ENCODE data around the gene AGGF1.
"Not testable (repeated sequence)": the region's sequence is repeated elsewhere in the genome, so short reads cannot be mapped to it uniquely, and the experiment has no call there.

The AGGF1 gene

GRCh38 chr5:77087484-77088261 lies 57.5 kb downstream of the AGGF1 start:
- DNase-seq = no peak

GRCh38 chr5:77095189-77095588 lies 65.0 kb downstream of the AGGF1 start:
- DNase-seq = no peak

- DNase-seq = no peak
Measured at GRCh38 chr5:77101298-77101697, 71.1 kb downstream of the AGGF1 start.

GRCh38 chr5:77102549-77102948 lies 72.3 kb downstream of the AGGF1 start:
- no peak for DNase-seq

GRCh38 chr5:77103457-77103856 lies 73.3 kb downstream of the AGGF1 start:
- no peak for DNase-seq

- DNase-seq = no peak
Measured at GRCh38 chr5:77104813-77105212, 74.6 kb downstream of the AGGF1 start.

- not testable (repeated sequence) for DNase-seq
Measured at GRCh38 chr5:77107035-77107434, 76.8 kb downstream of the AGGF1 start.

All from NCI-H1105 treated with DMSO at 0.1 percent for 48 hours (cell line).